ENCODE results near the gene SRD5A3.

The SRD5A3 gene

DNA sequence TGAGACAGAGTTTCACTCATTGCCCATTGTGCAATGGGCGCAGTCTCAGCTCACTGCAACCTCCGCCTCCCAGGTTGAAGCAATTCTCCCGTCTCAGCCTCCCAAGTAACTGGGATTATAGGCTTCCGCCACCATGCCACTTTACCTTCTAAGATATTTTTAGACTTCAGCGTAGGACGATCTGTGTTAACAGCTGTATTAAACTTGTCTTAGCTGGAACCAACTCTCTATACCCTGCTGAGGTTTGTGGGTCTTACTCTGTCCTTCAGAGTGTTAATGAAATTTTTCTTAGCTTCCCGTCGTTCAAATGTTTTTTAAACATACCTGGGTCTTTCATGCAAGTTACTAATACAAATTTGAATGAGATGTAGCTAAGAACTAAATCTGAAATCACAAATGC lies 64.4 kb downstream of the SRD5A3 start:
- DNase-seq, result no peak

DNA sequence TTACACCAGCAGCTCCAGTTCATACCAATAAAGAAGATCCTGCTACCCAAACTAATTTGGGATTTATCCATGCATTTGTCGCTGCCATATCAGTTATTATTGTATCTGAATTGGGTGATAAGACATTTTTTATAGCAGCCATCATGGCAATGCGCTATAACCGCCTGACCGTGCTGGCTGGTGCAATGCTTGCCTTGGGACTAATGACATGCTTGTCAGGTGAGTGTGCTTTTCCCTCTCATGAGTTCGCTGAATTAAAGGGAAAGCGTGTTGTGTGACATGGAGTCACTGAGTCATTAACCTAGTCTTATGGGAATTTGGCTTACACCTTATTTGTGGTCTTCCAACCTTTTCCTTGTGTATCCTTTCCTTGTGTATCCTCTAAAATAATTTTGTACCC lies 65.6 kb downstream of the SRD5A3 start:
- DNase-seq, result no peak

DNA sequence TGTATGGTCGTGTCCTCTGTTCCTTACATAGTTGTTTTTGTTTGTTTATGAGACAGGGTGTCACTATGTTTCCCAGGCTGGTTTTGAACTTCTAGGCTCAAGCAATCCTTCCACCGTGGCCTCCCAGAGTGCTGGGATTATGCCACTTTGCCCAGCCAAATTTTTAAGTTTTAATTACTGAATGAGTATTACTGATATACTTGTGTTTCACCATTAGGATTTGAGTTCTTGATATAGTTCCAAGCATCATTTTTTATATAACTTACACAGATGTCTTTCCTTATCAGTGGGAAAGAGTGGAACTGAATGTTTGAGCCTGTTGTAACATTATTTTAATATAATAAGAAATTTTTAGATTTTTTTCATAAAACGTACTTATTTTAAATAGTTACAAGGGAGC lies 70.1 kb downstream of the SRD5A3 start:
- no peak for DNase-seq

Measured in NCI-H1048 (cell line).